ENCODE results near the gene SLC7A6.

GRCh38 chr16:68270353-68270752 lies 6.0 kb downstream of the SLC7A6 start:
- TF ChIP-seq ZC3H10 (CRISPR knock-in tag; IDR thresholded peaks at IDR 0.05) = no peak
- TF ChIP-seq GLIS3 (CRISPR knock-in tag; IDR thresholded peaks at IDR 0.05) = no peak

All from SK-N-SH treated with all-trans-retinoic acid at 6 μM for 48 hours (cell line).